GM19372 (cell line): ENCODE data around the gene LRRC25.

Experiments
- ATAC-seq: cut with Tn5 transposase; IDR thresholded peaks from one replicate; pipeline ENCODE4 v1.9.1; 2021; ENCODE audit warnings: mild to moderate bottlenecking, low read depth, moderate library complexity; ENCODE audit not compliant: unreplicated experiment

Gene LRRC25

DNA sequence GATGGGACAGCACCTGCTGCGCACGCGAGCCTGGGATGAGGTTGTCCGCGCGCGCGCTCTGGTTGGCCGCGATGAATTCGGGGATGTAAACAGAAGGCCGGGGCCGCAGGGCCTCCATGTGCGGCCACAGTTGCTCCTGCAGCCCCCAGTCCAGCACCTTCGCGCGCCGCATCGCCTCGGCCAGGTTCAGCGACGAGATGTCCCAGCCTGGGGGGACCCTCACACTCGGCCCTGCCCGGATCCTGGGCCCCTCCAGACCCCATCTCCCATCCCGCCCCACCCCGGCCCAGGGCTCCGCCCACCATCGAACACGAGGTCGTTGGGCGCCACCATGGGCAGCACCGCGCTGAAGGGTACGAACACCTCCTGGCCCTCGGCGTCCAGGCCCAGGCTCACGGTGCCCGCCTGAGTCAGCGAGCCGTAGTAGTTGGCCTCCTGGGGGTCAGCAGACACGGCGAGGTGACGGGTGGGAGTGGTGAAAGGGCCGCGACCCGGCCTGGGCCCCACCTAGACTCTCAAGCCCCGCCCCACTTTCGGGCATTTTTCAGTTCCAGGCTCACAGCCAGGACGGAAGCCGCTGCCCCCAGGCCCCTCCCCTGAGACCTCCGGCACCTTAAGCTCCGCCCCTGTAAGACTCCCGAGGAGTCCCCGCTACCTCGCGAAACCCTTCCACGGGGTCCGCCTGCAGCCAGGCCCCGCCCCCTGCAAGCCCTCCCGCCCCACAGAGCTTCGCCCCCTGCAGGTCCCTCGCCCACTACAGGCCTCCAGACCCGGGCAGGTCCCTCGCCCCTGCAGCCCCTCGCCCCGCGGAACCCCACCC, 39.5 kb upstream of the LRRC25 start:
- no peak for ATAC-seq

DNA sequence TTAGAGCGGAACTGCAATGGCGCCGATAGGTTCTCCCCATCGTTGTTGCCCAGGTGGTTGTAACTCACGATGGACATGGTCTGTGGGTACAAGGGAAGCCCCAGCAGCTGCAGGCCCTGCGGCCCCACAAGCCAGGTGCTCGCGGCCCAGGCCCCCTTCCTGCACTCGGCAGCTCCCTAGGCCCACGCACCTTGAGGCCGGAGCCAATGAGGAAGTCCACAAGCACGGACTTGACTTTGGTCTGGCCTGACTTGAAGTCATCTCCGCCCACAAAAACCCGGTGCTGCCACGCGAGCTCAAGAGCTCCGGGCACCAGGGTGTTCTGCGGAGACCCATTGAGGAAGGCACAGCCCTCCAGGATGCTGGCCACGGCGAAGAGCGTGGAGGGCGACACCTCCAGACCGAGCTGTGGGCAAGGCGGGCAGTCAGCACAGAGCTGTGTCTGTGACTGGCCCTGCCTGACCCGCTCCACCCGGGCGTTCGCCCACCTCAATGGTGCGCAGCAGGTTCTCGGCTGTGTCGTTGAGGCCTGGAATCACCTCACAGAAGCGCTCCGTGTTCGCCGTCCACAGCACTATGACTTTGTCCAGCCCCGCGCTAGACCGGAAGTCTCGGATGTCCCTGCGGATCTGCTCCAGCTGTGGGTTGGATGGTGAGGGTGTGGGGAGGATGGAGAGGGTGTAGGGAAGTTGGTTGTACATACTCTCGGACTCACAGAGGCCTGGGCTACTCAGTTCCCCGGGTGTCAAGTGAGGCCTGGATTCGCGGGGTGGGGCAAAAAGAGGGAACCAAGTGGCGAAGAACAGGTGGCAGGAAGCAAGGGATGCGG, 38.6 kb upstream of the LRRC25 start:
- no peak for ATAC-seq

DNA sequence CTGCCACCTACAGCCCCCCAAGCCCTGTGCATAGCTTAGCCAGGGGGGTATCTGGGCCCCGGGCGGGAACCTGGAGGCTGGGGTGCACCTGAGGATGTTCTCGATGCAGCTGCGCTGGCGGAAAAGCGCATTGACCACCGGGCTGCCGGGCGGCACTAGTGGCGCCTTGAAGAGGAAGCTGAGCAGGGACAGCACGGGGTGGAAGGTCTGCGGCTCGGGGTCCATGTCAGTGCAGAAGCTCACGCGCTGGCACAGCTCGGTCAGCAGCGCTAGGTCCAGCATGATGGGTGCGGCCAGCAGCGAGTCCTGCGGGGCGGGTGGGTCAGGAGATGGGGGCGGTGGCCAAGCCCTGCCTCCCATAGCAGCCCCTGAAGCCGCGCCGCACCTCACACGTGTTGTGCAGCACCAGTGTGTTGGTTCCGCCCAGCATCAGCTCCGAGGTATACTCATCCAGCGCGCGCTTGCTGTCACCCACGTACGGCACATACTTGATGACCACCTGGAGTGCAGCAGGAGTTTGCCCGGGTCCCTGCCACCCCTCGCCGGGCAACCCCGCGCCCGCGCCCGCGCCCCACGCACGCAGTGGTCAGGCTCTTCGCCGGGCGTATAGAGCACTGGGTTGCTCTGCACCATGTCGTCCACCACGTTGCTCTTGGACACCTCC, 37.9 kb upstream of the LRRC25 start:
- no peak for ATAC-seq

DNA sequence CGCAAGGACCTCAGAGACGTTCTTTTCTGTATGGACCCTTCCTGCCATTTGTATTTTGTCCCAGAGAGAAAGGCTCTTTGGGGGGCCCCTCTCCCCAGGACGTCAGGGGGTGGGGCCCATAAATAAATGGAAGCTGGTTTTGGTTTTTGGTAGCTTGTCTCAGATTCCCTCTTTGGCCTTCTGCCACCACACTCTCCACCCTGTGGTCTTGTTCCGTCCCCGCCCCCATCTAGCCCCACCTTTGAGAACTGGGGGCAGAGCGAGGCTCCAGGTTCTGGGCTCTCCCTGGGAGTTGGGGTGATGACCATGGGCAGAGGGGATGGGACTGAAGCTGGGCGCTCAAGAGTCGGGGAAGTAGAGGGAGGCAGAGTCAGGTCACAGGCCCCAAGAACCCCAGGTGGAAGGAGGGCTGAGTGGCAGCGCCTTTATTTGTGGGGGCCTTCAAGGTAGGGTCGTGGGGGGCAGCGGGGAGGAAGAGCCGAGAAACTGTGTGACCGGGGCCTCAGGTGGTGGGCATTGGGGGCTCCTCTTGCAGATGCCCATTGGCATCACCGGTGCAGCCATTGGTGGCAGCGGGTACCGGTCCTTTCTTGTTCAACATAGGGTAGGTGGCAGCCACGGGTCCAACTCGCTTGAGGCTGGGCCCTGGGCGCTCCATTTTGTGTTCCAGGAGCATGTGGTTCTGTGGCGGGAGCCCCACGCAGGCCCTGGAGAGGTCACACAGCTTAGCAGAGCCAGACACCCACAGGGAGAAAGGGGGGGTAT, 37.2 kb upstream of the LRRC25 start:
- no peak for ATAC-seq

DNA sequence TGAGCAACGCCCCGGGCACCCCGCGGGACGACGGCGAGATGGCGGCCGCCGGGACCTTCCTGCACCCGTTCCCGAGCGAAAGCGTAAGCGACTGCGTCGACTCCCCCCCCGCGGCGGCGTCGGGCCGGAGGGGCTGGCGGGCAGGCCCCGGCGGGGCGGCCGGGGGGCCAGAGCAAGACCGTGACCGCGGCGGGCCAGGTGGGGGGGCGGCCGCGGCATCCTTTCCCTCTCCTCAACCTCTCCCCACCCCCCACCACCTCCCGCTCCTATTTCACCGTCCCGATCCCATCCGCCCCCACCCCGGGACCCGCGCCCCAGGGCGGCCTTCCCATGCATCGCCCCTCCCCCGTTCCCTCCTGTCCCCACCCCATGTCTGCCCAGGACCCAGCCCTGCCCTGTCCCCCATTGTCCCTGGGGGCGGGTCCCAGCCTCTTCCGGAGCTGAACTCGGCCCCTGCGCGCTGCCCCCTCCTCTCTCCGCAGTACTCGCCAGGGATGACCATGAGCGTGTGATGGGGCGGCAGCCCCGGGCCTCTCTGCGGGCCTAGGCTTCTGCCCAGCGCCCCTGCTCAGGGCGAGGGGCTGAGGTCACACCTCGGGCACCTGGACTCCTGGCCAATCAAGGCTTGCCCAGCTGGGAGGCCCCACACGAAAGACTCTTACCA, 36.4 kb upstream of the LRRC25 start:
- ATAC-seq, result no peak

DNA sequence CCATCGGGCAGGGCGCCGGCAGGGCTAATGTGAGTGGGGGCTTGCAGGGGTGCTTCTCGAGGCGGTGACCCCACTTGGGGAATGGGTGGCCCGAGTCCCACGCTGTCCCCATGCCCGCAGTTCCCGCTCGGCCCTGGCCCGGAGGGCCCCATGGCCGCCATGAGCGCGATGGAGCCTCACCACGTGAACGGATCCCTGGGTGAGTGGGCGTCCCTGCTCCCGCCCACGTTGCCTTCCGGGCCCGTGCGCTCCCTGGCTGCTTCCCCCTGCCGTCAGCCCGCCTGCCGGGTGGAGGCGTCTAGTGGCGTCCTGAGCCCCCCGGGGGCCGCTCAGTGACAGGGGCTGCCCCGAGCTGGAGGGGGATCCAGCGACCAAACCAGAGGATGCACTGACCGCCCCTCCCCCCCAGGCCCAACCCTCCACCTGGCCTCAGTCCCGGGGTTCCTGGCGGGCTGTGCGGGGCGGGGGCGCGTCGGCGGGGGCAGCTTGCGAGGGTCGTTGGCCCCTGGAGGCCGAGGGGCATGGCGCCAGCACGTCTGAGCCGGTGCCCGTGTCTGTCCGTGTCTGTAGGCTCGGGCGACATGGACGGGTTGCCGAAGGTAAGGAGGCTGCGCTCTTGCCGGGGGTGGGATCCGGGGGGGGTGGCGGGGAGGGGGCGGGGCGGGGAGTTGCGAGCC, 35.7 kb upstream of the LRRC25 start:
- no peak for ATAC-seq

DNA sequence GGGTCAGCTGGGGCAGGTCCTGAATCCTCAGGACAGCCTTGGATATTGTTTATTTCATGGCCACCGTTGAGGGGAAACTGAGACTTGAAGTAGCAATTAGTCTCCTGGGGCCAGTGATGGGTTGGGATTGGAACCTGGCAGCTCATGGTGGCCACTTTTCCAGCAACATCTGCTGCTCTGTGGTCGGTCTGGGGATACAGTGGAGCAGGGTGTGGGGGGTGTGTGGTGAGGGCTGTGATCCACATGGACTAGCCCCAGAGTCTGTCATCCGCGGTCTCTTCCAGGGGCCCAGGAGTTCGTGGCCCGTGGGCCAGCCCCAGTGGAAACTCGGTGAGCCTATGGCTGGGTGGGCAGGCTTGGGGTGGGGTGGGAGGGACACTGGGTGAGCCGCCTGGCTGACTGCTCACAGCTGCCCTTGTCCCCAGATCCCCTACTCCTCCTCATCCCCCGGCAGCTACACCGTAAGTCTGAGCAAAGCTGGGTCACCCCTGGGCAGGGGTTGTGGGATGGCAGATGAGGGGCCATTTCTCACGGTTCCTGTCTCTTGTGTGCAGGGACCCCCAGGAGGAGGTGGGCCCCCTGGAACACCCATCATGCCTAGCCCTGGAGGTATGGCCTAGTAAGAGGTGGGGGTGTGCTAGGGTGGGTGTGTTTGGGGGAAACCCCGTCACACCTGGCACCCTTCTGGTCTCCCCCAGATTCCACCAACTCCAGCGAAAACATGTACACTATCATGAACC, 35.0 kb upstream of the LRRC25 start:
- ATAC-seq, result no peak

DNA sequence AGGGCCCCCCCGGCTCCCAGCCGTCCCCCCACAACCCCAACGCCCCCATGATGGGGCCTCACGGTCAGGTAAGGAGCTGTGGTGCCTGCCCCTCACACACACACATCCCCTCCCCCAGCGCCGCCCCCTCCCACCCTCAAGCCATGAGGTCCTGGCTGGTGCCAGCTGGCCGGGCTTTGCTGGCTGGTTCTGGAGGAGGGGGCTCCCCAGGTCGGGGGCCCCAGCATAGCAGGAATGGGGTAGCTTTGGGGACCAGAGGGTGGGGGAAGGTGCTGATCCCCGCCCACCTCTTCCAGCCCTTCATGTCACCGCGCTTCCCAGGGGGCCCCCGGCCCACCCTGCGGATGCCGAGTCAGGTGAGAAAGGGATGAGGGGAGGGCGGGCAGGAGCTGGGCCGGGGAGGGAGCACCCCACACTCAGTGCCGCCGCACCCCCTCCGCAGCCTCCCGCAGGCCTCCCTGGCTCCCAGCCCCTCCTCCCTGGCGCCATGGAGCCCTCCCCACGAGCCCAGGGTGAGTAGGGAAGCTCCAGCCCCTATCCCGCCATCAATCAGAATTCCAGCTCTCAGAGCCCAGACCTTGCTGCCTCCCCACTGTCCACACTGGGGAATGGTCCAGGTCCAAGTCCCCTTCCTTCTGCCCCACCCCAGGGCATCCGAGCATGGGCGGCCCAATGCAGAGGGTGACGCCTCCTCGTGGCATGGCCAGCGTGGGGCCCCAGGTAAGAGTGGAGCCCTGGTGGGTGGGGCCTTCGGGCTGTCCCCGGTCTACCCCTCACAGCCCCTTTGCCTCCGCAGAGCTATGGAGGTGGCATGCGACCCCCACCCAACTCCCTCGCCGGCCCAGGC, 34.2 kb upstream of the LRRC25 start:
- no peak for ATAC-seq

DNA sequence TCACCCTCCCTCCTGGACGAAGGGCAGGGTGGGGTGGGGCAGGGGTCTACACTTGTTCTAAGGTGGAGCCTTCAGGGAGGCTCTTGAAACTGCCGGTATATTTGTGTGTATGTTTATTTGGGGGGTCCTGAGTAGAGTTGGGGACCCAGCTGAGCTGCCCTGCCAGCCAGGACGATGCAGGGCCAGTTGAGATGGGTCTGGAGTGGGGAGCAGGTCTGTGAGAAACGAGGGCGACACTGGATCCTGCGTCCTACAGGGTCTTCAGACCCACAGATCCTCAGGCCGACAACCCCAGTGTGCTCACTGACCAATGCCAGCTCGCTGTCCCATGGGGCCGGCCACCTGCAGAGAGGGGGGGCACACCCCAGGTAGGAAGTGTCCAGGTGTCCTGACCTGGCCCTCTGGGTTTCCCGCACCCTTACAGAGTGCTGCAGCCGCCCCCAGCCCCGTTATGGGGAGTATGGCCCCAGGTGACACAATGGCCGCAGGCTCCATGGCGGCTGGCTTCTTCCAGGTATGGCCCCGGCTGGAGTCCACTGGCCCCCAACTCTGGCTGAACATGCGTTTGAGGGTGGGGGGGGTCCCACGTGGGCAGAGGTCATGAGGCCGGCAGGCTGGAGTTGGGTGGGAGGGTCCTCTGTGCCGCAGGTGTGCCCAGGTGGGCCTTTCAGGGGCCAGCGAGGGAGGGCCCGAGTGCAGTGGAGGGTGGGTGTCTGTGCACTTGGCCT, 33.2 kb upstream of the LRRC25 start:
- no peak for ATAC-seq

DNA sequence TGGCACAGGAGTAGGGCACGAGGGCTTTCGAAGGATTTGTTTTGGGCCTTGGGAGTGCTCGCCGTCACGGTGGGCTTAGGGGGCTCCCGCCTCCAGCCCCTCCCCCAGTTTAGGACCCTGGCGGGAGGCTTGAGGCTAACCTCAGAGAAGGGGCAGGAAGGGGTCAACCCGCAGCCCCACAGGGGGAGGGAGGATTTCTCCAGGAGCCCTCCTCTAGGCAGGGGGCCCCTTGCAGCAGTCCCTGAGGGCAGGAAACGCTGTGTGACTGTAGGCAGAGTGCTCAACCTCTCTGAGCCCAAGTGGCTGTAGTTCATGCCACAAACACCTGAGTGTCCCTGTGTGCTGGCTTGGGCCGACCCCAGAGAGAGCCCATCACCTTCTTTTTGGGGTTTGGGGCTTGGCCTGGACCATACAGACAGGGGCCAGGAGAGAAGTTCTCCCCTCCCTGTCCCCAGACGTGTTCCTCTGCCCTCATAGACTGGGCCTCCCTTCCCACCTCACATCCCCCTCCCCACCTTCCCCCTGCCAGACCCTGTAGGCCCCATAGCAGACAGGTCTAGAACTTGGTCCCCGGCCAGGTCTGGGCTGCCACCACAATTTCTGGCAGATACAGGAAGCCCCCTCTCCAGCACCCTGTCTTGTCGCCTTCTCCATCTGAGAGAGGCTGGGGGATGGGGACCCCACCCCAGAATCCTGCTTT, 32.4 kb upstream of the LRRC25 start:
- no peak for ATAC-seq

DNA sequence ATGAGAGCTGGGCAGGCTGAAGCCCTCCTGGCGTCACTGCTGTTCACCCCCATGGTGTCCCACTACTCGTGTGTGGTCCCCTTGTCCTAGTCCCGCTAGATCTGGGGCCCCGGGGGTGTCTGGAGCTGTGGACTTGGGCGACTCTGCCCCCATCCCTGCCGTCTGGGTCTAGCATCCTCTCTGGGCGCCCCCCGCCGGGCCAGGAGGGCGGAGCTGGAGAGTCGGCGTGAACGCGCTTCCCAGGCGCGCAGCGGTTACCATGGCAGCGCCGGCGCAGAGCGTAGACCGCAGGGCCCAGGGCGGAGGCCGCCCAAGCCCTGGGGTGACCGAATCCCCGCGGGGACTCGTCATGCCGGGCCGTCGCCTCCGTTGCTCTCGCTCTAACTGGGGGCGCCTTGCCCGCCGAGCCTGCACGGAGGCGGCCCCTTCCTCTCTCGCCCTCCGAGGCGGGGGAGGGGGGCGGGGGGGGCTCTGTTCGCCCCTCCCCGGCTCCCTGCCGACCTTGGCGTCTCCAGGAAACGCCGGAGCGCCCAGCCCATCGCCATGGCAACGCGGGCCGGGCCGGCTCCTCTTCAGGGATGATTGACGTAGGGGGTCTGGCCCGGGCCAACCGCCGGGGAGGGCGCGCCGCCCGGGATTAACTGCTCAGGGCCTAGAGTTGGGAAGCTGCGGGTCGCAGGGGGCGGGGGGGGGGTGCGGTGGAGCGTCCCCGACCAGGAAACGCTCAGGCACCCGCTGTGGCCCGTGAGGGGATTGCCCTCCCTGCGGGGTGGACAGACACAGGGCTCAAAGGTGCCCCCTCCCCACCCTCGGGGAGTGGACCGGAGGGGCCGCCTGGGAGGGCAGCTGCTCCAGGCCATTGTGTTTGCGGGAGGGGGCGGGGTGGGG, 31.6 kb upstream of the LRRC25 start:
- ATAC-seq, result peak; percentile 63

DNA sequence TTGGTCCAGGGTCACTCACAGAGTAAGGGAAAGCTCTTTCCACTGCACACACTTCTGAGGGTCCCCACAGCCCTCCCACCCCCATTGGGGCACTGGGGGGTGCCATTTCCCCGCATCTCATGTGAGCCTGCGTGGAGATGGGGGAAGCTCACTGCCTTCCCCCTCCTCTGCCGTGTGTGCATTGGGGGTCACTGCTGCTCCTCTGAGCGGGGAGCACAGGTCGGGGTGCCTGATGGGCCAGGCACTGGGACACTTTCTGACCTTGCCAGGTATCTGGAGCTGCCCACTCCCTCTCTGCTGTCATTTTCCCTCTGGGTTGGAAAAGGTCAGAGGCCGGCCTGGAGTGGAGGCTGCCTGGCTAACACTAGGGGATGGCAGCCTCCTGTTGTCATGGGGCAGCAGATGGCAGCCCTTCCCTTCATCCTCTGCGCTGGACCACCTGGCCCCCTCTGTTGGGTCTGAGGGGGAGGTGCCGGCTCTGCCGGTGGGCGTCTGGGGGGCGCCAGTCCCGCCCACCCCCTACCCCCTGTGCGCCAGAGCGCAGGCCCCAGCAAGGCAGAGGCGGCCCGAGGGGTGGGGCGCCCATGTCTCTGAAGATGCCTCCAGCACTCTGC, 30.9 kb upstream of the LRRC25 start:
- no peak for ATAC-seq

DNA sequence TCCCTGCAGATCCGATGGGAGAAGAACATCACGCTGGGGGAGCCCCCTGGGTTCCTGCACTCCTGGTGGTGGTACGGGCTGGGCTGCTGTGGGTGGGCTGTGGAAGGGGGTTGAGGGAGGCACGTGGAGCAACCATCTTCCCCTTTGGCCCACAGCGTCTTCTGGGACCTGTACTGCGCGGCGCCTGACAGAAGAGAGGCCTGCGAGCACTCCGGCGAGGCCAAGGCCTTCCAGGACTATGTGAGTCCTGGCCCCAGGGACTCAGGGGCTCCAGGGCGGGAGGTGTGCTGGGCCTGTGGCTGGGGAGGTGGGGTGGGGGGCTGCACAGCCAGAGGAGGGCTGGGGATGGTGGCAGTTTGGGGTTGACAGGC, 30.3 kb upstream of the LRRC25 start:
- no peak for ATAC-seq

DNA sequence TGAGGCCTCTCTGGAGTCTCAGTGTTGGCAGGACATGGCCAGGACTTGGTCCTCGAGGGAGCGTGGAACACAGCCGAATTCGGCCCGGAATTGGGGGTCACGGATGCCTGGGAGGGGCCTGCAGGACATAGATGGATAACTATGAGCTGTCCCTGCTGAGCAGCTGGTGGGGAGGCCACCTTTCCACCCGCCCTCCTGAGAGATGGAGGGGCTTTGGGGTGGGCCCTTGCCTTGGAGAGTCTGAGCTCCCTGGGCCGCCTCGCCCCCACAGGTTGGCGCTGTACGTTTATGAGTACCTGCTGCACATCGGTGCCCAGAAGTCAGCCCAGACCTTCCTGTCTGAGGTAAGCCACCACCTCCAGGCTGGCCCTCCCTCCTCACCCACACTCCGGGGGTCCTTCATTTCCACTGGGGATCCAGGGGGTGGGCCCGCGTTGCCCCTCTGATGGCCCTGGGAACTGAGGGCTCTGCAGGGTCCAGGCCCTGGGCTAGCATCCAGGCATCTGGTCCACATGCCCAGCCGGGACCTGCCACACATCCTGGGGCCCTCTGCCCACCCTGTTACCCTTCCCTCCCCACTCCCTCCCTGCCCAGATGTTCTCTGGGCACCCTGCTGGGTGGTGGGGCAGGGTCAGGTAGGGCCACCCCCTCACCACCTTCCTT, 29.8 kb upstream of the LRRC25 start:
- no peak for ATAC-seq

DNA sequence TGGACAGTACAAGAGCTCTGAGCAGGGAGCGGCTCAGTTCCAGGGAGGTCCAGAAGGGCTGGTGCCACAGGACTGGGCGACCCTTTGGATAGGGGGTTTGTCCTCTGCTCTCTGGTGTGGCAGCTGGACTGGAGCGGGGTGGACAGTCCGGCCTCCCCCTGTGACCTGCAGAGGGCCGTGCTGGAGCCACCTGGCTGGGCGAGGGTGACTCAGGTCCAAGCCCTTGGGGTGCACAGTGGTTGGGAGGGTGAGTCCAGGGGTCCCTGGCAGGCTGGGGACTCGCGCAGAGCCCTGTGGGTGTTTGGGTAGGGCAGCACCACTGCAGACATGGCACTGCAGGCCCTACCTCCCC, 29.0 kb upstream of the LRRC25 start:
- ATAC-seq, result no peak
